Stimulated activated CD8-positive, alpha-beta memory T cell treated with anti-CD3 and anti-CD28 coated beads, Interleukin-12 subunit alpha, Interleukin-12 subunit beta, amount 100 ng/mL, for 24 hours (primary cell): ENCODE results near the gene VAV2.

Experiments used
- DNase-seq: peaks from one replicate; pipeline ENCODE4 v3.0.0-alpha.2; 2020; ENCODE audit errors: extremely low read depth

VAV2 gene

GRCh38 chr9:133891741-133892140, 100.4 kb downstream of the VAV2 start:
- no peak for DNase-seq

- no peak for DNase-seq
Measured at GRCh38 chr9:133890583-133890982, 101.5 kb downstream of the VAV2 start.

- DNase-seq = no peak
Measured at GRCh38 chr9:133889584-133890301, 102.4 kb downstream of the VAV2 start.

DNA sequence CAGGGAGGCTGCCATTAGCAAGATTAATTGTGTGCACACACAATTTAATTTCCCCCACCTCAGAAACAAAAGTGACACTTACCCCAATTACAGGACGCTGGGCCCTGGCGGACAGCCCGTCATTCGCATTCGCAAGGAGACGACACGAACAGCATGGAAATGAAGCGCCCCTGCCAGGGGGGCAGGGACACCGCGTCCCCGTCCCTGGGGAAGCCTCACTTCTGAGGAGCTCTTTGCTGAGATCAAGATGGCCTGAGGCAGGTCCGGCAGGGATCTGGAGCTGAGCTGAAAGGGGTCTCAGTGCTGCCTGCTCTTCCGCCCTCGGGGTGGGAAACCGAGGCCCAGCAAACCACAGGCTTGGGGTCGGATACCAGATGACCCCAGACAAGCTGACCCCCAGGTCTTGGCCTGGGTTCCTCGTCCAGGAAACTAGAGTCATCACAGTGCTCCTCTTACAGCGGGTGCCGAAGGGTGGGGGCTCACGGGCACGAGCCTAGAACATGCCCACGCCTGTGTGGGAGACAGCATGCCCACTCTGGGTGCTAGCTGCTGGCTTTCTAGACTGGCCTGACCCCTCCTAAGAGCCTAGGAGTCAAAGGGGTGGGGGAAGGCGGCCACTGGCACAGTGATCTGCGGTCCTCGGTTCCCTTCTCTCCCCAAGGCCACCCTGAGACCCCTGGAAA, 103.2 kb downstream of the VAV2 start:
- no peak for DNase-seq

GRCh38 chr9:133888048-133888808, 103.9 kb downstream of the VAV2 start:
- DNase-seq = no peak

- no peak for DNase-seq
Measured at GRCh38 chr9:133887540-133888047, 104.5 kb downstream of the VAV2 start.

DNA sequence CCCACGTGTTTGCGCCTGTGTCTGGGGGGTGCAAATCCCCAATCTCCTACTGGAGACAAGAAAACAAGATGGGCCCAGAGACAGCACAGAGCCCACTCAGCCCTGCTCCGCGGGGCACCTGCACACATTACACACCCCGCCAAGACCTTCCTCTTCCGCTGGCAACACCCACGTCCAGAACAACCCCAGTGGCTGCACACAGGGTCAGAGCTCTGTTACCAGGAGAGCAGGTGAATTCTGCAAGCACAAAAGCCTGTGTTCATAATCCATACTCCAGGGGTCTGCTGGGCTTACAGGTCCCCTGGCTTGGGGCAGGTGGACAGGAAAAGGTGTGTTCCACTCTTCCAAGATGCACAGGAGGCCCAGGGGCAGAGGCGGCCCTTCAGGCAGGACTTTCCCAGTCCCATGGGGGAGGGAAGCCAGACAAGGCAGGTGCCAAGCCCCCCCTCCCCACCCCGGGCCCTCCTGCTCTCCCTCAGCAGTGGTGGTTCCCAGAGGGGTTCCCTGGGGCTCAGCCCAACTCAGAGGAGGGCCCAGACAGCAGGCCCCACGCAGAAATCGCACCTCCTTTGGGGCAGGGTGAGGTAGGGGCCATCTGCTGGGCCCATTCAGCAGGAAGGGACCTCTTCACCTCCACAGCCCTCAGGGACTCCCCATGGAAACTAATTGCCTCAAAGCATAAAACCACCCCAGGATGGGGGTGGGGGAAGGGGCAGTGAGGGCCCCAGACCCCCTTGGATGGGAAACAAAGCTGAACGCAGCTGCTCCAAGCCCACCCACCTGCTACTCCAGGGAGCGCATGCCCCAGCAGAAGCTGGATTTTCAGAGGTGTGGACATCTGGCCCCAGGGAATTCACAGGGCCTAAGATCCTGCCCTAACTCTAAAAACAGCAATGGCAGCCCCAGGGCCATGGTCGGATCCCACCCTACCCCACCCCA, 105.3 kb downstream of the VAV2 start:
- no peak for DNase-seq

DNA sequence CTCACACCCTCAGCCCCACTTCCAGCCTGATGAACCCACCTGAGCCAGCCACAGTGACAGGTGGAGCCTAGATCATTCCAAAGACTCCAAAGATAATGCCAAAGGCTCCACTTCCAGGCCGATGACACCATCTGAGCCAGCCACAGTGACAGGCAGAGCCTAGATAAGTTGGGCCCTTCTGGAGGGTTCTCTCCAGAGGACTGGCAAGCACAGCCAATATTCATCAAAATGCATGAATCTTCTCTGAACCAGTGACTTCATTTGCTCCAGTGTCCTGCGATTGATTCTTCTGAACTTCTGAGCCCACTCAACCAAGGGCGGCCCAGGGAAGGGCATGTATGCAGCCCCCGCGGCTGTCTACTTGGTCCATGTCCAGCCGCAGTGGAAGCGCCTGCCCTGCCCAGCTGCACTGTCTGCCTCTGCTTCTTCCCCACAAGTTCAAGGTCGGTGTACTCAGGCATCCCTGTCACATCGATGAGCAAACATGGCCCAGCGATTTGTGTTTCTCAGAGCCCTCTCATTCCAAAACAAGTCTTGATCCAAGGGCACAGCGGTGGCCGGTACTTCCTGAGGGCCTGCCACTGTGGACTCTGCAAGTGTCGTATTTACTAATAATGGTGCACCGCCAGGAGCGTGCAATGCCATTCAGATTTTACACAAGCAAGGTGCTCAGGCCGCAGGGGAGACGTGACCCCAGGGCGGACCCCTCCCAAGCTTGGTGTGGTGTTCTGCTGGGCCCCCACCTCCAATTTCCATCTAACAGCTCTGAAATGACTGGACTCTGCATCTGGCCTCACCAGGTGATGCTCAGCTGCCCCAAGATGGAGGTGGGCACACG, 107.0 kb downstream of the VAV2 start:
- no peak for DNase-seq

DNA sequence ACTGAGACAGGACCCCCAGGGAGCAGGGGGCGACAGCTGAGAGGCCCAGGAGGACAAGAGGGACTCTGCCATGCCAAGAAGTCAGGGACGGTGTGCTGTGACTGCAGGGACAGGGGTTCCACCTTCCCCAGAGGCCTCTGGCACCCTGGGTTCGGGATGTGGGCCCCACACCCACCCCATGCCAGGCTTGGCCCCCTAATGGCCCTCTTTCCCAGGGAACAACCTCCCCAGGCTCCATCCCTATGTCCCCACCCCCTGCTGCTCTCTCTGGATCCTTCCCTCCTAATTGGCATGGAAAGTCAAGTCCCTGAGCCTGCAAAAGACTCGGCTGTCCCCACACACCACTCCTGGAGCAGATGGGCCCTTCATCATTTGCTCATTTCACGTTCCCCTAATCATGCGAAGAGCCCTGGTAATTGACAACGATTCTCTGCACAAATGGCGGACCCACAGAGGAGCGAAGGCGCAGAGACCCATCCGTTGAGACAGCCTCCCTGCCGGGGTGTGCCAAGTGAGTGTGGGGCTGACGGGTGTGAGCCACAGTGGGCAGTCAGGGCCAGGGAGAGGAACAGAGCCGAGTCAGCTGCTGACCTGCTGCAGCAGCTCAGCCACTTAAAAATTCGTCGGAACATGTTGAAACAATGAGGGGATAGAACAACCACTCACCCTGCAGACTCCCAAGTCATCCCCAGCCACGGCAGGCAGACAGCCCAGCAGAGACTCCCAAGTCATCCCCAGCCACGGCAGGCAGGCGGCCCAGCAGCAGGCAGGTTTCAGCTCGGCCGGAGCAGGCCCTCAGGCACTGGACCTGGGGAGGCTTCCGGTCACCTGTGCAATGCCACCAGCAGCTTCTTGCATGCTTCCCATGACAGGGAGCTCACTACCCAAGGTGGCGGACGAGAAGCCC, 109.0 kb downstream of the VAV2 start:
- no peak for DNase-seq

DNA sequence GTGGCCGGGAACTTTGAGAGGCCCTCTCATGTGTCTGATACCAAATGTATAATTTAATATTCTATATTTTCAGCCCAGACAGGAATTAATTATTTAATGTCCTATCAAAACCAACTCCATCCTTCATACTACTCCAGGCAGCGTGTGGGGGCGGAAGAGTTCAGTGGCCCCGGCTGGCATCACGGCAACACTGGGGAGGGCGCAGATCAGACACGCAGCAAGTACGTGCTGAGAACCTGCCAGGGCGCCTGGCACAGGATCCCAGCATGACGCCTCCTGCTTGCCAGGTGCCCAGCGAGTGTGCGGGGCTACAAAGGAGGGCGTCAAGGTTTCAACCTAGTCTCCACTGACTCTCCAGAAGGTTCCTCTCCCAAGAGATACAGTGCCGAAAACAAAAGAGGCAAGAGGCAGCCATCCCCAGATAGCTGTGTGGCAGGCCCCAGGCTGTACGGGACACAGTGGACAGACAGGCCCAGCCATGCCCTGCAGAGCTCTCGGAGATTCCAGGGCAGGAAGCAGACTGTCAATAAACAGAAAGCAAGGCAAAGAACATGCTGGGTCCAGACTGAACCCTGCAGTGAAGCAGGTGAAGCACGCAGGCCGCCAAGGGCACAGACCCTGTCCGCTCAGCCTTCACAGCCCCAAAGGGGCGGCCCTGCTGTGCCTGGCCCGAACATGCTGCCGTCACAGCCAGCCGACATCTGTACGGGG, 110.3 kb downstream of the VAV2 start:
- no peak for DNase-seq

GRCh38 chr9:133880851-133881661, 111.1 kb downstream of the VAV2 start:
- DNase-seq = no peak

- DNase-seq = no peak
Measured at GRCh38 chr9:133880136-133880535, 112.0 kb downstream of the VAV2 start.

- DNase-seq = no peak
Measured at GRCh38 chr9:133879615-133880014, 112.5 kb downstream of the VAV2 start.

GRCh38 chr9:133878402-133878801, 113.7 kb downstream of the VAV2 start:
- DNase-seq = no peak

GRCh38 chr9:133877967-133878366, 114.2 kb downstream of the VAV2 start:
- DNase-seq = no peak

DNA sequence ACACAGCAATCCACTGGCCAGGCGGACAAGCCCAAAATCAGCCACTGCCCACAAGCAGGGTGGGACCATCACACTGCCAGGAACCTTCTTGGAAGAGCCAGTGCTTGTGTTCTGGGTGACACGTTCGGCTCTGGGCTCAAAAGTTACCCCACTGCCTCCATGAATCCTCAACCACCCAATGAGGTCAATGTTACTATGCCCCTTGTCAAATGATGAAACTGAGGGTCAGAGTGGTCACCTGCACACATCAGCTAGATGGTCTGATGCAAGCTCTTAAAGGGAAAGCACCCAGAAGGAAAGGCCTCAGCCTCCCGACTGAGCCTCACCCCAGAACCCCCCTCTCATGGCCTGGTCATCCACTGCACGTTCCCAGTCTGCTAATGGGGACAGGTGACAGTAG, 114.8 kb downstream of the VAV2 start:
- no peak for DNase-seq

DNA sequence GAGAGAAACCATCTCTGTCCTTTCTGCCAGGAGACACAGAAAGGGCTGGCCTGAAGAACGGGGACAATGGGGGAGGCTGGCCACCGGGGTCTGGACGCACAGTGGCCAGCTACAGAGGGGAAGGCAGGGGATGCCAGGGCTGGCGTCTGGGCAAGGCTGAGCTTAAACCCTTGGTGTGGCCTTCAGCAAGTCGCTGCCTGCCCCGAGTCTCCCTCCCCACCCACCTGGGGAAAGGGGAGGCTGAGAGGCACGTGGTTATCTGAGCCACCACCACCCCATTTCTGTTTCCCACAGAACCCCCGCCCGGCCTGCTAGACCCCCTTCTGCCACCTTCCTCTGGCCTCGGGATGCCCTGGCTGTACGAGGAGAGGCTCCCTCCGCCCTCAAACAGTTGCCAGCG, 115.3 kb downstream of the VAV2 start:
- no peak for DNase-seq

DNA sequence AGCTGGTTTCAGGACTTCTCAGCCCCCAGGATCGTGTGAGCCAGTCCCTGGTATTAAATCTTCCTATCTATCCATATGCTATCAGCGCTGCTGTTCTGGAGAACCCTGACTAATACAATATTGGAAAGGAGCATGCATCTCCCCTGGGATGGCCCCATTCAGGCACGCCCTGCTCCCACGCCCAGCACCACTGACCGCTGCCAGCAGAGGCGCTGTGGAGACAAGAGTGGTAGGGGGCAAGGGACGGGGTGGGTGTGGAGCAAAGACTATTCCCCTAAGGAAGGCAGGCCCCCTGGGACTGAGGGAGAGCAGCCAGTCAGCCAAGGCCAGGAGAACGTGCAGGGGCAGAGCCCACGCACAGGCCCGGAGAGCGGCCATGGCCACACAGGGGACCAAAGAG, 116.0 kb downstream of the VAV2 start:
- no peak for DNase-seq
